SU-DHL-6 (cell line): ENCODE measurements around the gene NCOA6.
"Not testable (repeated sequence)": the region's sequence is repeated elsewhere in the genome, so short reads cannot be mapped to it uniquely, and the experiment has no call there.

Experiments used
- H2AFZ ChIP-seq: fragments of 200-600 bp; sonication (generic); 2 replicates; pipeline ENCODE4 v1.6.1; 2014; ENCODE audit warnings: low read depth, mild to moderate bottlenecking, moderate library complexity, mixed read lengths, antibody characterized with exemption, low read length; ENCODE audit not compliant: severe bottlenecking
- H3F3A ChIP-seq: fragments of 200-600 bp; shearing (Covaris generic); 2 replicates; pipeline ENCODE4 v1.6.0; 2016; ENCODE audit warnings: antibody characterized with exemption, mild to moderate bottlenecking; ENCODE audit not compliant: insufficient read depth
- H3K27ac ChIP-seq: fragments of 200-600 bp; sonication (generic); 2 replicates; pipeline ENCODE4 v1.5.1; 2016; ENCODE audit warnings: low read depth, mild to moderate bottlenecking, low read length, moderate library complexity, mixed read lengths
- H3K27me3 ChIP-seq: fragments of 200-600 bp; sonication (generic), shearing (Covaris generic); 2 replicates; pipeline ENCODE4 v1.6.0; 2014; ENCODE audit warnings: mild to moderate bottlenecking, low read length
- H3K36me3 ChIP-seq: fragments of 200-600 bp; sonication (generic); 2 replicates; pipeline ENCODE4 v1.6.1; 2014; ENCODE audit warnings: mild to moderate bottlenecking, low read length, mixed read lengths
- H3K4me2 ChIP-seq: fragments of 300-600, 200-600 bp; shearing (Covaris generic), sonication (generic); 2 replicates; pipeline ENCODE4 v1.6.0; 2014; ENCODE audit warnings: low read length, low read depth, mild to moderate bottlenecking; ENCODE audit not compliant: poor library complexity, severe bottlenecking
- H3K4me3 ChIP-seq: fragments of 200-600 bp; sonication (generic); 2 replicates; pipeline ENCODE4 v1.5.1; 2014; ENCODE audit warnings: antibody characterized with exemption, low read length, mild to moderate bottlenecking, mixed read lengths; ENCODE audit not compliant: insufficient read depth, poor library complexity, severe bottlenecking
- H3K79me2 ChIP-seq: fragments of 200-600 bp; sonication (generic); 2 replicates; pipeline ENCODE4 v1.6.1; 2014; ENCODE audit warnings: mild to moderate bottlenecking, low read length, moderate library complexity; ENCODE audit not compliant: insufficient read depth
- H3K9ac ChIP-seq: fragments of 200-600 bp; sonication (generic); 2 replicates; pipeline ENCODE4 v1.7.0; 2014; ENCODE audit warnings: mild to moderate bottlenecking, low read length
- H3K9me2 ChIP-seq: fragments of 200-600 bp; sonication (generic); replicated peaks from 2 replicates; pipeline ENCODE4 v1.6.1; 2014; ENCODE audit warnings: low read length; ENCODE audit not compliant: insufficient read depth
- H3K9me3 ChIP-seq: fragments of 200-600 bp; sonication (generic); 2 replicates; pipeline ENCODE4 v1.6.1; 2014; ENCODE audit warnings: low read length, mixed read lengths; ENCODE audit not compliant: insufficient read depth
- H4K20me1 ChIP-seq: fragments of 200-600 bp; sonication (generic); 2 replicates; pipeline ENCODE4 v1.6.1; 2014; ENCODE audit warnings: low read depth, mild to moderate bottlenecking, antibody characterized with exemption, low read length, moderate library complexity, mixed read lengths
- EZH2phosphoT487 ChIP-seq: fragments of 200-600 bp; sonication (generic), shearing (Covaris generic); conservative IDR thresholded peaks from 2 replicates; pipeline ENCODE4 v1.6.1; 2018; ENCODE audit warnings: mild to moderate bottlenecking, antibody characterized with exemption, low read length, moderate library complexity, mixed read lengths
- TF ChIP-seq, protein P1 (sequence below): fragments of 200-600 bp; sonication (generic); IDR thresholded peaks from one replicate; pipeline ENCODE4 v1.5.1; 2017; ENCODE audit warnings: antibody characterized with exemption, mild to moderate bottlenecking, low read length, moderate library complexity; ENCODE audit not compliant: insufficient read depth, poor library complexity, severe bottlenecking

The NCOA6 gene

DNA sequence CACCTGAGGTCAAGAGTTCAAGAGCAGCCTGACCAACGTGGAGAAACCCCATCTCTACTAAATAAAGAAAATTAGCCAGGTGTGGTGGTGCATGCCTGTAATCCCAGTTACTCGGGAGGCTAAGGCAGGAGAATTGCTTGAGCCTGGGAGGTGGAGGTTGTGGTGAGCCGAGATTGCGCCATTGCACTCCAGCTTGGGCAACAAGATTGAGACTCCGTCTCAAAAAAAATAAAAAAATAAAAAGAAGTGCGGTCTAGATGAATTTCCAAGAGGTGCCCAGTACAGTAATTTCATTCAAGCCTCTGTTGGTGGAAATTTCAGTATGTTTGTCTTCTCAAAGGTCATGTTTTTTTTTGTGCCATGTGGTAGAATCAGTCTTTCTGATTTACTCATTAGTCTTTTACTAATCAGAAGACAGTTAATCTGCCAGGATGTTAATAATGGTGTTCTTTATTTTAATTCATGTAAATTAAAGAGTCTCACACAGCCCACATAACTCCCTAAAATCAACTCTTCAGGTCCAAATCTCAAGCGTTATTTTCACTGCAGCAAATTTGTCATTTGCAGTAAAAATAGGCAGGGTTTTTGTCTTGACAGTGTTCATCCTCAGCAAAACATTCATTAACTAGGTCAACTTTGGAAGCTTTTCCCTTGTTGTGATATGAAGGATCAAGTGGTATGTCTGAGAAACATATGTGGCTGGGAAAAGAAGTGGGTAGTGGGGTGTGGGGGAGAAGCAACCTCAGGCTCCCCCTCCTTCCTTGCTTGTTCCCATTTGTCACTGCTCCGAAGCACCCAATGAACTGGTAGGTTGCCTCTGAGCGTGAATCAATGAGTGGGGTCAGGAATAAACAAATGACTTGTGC is 108.0 kb downstream of the NCOA6 start:
- Histone ChIP-seq H3K36me3 (no peaks in the 10 kb centered on the region; the same call in 1 of the 2 replicates), H3K9ac (no peak overlapping the region), H2AFZ (no peak overlapping the region), H3K9me2 (no peaks in the 10 kb centered on the region), H3K27me3 (no peaks in the 10 kb centered on the region), H3K27ac (no peak overlapping the region), H3K4me2 (no peak overlapping the region), H3K79me2 (no peaks in the 10 kb centered on the region), H4K20me1 (no peaks in the 10 kb centered on the region), H3K4me3 (no peak overlapping the region), H3K9me3 (no peaks in the 10 kb centered on the region), H3F3A (peaks cover under 1% of the 10 kb centered on the region; the same call in 1 of the 2 replicates)
- no peak for TF ChIP-seq EZH2phosphoT487
- TF ChIP-seq, protein P1, sequence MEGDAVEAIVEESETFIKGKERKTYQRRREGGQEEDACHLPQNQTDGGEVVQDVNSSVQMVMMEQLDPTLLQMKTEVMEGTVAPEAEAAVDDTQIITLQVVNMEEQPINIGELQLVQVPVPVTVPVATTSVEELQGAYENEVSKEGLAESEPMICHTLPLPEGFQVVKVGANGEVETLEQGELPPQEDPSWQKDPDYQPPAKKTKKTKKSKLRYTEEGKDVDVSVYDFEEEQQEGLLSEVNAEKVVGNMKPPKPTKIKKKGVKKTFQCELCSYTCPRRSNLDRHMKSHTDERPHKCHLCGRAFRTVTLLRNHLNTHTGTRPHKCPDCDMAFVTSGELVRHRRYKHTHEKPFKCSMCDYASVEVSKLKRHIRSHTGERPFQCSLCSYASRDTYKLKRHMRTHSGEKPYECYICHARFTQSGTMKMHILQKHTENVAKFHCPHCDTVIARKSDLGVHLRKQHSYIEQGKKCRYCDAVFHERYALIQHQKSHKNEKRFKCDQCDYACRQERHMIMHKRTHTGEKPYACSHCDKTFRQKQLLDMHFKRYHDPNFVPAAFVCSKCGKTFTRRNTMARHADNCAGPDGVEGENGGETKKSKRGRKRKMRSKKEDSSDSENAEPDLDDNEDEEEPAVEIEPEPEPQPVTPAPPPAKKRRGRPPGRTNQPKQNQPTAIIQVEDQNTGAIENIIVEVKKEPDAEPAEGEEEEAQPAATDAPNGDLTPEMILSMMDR, result no peak

DNA sequence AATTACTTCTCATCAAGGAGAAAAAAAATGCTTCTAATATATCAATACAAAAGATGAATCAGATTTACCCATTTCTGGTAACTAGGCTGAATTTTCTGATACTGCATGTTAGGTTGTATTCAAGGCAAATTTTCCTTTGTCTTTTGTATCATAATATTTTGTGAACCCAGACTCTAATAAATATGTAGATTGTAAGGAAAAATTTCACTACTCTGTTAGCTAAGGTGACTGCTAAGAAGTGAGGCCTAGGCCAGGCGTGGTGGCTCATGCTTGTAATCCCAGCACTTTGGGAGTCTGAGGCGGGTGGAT is 108.6 kb downstream of the NCOA6 start:
- no peaks in the 10 kb centered on the region for H4K20me1 ChIP-seq
- no peak overlapping the region for H3K4me3 ChIP-seq
- no peaks in the 10 kb centered on the region for H3K9me3 ChIP-seq
- H3K4me2 ChIP-seq, result no peak overlapping the region
- TF ChIP-seq, protein P1, result no peak
- no peak for TF ChIP-seq EZH2phosphoT487
- H3K9ac ChIP-seq, result no peak overlapping the region
- H3F3A ChIP-seq, result peaks cover 3% of the 10 kb centered on the region; the same call in 1 of the 2 replicates
- no peak overlapping the region for H2AFZ ChIP-seq
- H3K27ac ChIP-seq, result no peak overlapping the region
- H3K27me3 ChIP-seq, result no peaks in the 10 kb centered on the region
- no peaks in the 10 kb centered on the region for H3K9me2 ChIP-seq
- H3K36me3 ChIP-seq, result no peaks in the 10 kb centered on the region; the same call in 1 of the 2 replicates
- H3K79me2 ChIP-seq, result no peaks in the 10 kb centered on the region

DNA sequence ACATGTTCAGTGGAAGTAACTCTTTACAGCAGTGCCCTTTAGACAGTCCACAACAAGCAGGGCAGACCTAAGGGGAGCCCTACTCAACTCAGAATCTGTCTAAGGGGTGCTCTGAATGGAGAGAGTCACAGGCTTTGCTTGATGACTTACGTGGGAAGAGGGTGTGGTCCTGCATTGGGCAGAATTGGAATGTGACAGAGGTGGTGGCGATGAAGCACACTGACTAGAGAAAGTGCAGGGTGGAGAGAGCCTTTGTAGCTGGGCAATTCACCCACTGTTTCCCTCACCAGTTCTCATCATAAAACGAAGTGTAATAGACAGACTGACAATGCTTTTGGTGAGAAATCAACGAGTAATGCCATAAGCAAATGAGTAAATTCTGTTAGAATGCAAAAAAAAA is 110.1 kb downstream of the NCOA6 start:
- Histone ChIP-seq H3K9me3 (no peaks in the 10 kb centered on the region), H3K79me2 (no peaks in the 10 kb centered on the region), H4K20me1 (no peaks in the 10 kb centered on the region), H3K27me3 (no peaks in the 10 kb centered on the region), H3K27ac (no peak overlapping the region), H2AFZ (no peak overlapping the region), H3K9ac (no peak overlapping the region), H3K4me2 (no peak overlapping the region), H3K9me2 (no peaks in the 10 kb centered on the region), H3K36me3 (no peaks in the 10 kb centered on the region; the same call in 1 of the 2 replicates), H3K4me3 (no peak overlapping the region), H3F3A (peaks cover 3% of the 10 kb centered on the region; the same call in 1 of the 2 replicates)
- TF ChIP-seq, protein P1, result no peak
- no peak for TF ChIP-seq EZH2phosphoT487

DNA sequence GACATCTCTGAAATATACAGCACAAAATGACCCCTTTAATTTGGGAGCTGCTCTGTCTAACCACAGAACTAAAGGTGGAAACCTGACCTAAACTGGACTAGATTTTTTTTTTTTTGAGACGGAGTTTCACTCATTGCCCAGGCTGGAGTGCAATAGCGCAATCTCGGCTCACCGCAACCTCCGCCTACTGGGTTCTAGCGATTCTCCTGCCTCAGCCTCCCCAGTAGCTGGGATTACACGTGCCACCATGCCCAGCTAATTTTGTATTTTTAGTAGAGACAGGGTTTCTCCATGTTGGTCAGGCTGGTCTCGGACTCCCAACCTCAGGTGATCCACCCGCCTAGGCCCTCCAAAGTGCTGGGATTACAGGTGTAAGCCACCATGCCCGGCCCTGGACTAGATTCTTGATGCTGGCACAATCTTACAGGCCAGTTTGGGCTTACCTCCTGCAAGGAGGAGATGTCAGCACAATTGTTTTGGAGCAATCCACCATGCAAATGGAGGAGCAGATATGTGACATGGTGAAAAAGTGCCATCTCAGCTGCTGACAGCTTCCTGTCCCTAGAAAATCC is 111.4 kb downstream of the NCOA6 start:
- H3F3A ChIP-seq, H2AFZ ChIP-seq, H3K9me2 ChIP-seq, H3K4me3 ChIP-seq, H4K20me1 ChIP-seq, H3K36me3 ChIP-seq, H3K27me3 ChIP-seq, H3K4me2 ChIP-seq, H3K9me3 ChIP-seq, H3K79me2 ChIP-seq, H3K9ac ChIP-seq, H3K27ac ChIP-seq: not testable (repeated sequence)
